Stimulated activated CD8-positive, alpha-beta memory T cell treated with anti-CD3 and anti-CD28 coated beads, Interleukin-7, amount 100 ng/mL, for 48 hours (primary cell): ENCODE results near the gene CNNM4.

Experiments used
- DNase-seq, 2 donors: peaks; one replicate each; pipeline ENCODE4 v3.0.0-alpha.2; 2020; ENCODE audit warnings: low read depth in 1 of 2; ENCODE audit errors: extremely low read depth in 1 of 2

The CNNM4 gene

DNA sequence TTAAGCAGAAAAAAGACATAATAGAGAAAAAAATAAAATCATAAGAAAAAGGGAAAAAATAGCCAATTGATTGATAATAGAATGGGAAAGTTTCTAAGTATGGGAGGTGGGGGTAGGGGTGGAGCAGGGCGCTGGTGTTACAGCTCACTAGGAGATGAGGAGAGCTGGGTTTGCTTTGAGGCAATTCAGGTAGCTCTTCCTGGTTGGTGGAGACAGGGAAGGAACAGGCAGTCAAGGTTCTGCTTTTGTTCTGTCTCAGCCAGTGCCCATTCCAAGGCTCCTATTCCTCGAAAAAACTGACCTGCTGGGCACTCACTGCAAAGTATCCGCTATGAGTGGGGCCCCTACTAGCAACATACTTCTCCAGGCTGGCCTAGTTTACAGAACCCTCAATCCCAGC is 1.7 kb upstream of the CNNM4 start:
- DNase-seq, result no peak

- no peak for DNase-seq
Observed at GRCh38 chr2:96759548-96759947, 1.2 kb upstream of the CNNM4 start.

DNA sequence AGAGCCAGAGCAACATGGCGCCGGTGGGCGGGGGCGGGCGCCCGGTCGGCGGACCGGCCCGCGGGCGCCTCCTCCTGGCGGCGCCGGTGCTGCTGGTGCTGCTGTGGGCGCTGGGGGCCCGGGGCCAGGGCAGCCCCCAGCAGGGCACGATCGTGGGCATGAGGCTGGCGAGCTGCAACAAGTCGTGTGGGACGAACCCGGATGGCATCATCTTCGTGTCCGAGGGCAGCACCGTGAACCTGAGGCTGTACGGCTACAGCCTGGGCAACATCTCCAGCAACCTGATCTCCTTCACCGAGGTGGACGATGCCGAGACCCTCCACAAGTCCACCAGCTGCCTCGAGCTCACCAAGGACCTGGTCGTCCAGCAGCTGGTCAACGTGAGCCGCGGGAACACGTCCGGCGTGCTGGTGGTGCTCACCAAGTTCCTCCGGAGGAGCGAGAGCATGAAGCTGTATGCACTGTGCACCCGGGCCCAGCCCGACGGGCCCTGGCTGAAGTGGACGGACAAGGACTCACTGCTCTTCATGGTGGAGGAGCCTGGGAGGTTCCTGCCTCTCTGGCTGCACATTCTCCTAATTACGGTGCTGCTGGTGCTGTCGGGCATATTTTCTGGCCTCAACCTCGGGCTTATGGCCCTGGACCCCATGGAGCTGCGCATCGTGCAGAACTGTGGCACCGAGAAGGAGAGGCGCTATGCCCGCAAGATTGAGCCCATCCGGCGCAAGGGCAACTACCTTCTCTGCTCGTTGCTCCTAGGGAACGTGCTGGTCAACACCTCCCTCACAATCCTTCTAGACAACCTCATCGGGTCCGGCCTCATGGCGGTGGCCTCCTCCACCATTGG is 507 bp downstream of the CNNM4 start:
- DNase-seq, result no peak

DNA sequence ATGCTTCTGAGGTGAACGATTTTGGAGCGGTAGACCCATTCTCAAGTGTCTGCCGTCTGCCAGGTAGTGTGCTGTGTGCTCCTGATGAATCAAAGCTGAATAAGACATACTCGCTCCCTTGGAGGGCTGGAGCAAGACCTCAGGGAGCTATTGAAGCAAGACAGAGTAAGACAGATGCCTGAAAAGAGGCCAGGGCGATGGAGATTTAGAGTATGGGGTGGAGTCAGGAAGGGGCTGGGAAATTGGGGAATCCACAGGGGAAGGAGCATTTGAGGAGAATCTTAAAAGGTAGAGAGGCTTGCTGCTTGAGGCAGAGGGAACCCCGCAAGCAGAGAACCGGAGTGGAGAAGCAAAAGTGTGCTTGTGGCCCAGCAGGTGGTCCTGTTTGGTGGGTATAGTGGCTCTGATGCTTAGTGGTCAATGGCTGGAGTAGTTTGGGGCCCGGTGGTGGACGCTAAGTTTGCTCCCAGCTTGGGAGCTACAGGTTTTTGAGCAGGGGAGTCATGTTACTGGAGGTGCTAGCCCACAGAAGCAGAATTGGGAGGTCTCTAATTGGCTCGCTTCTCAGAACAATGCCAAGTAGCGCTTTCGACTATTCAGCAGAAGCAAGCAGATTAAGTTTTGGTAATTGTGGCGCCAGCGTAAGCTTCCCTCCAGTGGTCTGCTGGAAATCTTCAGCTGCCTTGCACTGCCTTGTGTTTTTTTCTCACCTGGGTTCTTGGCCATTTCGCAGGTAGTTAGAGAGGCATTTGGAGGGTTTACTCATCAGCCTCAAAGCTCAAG is 2.0 kb downstream of the CNNM4 start:
- DNase-seq, result no peak

DNA sequence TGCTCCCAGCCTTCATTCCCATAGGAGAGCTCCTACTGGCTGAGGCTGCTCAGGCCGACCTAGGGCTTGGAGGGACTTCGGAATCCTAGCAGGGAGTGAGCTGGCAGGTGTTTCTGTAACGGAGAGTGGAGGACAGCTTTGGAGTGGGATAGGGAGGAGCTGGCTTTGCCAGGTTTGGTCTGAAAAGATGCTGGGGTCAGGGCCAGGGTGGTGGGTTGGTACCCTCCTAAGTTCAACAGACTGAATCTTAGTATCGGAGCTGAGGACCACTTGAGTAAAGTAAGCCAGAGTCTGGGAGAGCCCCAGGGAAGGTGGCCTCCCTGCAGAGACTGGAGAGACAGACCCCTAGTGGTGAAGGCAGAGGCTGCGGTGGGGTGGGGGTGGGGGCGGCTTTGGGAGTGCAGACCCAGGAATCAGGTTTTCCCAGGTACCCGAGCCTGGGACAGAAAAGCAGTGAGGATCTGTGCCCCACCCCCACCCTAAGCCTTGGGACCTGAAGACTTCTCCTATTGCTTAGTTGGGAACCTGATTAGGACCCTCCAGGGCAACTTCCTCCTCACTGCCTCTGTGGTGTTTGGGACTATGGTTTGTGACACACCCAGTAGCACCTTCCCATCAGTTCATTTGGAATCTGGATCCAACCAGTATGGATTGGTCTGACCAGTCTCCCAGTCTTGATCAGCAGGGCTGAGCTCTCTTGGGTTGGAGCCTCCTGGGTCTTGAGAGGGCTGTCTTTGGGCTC is 3.0 kb downstream of the CNNM4 start:
- no peak for DNase-seq

DNA sequence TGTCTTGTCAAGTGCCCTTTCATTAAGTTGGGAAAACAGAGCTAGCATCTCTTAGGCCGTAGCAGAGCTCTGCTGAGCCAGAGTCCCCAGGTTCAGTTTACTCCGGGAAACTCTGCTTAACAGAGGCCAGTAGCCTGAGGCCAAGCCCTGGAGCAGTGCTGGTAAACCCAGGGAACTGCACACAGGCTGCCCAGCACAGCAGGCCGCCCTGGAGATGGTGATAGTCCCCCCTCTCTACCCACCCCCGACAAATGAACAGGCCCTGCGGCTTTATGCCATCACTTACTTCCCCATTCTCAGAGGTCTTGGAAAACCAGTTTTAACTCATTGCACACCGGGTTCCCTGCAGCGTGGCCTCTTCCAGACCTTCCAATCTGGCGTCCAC is 3.5 kb downstream of the CNNM4 start:
- no peak for DNase-seq

DNA sequence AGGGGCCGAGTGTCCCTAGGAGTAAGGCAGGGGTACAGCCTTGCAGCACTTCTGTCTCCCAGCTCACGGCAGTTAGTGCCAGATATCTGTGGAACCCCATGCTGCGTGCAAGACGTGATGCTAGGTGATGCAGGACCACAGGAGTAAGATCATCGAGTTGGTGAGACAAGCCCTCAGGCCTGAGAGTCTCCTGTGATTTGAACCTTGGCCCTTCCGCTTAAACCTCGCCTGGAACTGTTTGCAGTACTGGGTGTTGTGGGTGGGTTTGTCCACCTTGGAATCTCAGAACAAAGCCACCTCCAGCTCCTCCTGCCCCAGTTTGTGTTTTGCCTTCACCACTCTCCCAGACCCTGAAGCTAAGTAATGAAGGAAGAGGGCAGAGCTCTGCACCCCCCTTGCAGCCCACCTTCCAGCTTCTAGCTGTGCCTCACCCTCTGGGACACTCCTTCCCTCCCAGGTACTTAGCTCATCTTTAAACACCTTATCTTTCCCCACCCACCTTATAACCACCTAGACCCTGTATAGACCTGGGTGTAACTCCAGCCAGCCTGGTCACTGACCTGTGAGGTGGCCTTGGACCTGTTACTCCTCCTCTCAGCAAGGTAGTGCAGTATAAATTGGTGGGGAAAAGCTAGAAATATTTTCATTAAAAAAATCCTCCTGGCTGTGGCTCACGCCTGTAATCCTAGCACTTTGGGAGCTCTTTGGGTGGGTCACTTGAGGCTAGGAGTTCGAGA is 6.6 kb downstream of the CNNM4 start:
- no peak for DNase-seq

DNA sequence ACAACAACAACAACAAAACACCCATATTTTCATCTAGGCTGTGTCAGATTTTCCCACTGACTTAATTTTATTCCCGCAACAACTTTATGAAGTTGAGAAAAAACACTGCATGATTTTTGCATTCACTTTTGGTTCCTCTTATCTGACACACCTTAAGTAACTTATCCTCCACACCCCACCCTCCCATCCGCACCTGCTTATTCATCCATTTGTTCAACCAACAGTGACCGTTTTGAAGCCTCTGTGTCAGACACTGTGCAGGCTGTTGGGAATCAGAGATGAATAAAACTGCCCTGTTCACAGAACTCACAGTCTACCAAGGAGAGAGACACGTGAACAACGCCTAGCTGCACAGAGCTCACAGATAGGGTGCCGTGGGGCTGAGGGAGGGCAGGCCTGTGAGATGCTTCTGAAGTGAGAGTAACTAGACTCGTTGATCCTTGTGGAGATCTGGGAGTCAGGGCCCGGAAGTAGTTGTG is 7.4 kb downstream of the CNNM4 start:
- no peak for DNase-seq

DNA sequence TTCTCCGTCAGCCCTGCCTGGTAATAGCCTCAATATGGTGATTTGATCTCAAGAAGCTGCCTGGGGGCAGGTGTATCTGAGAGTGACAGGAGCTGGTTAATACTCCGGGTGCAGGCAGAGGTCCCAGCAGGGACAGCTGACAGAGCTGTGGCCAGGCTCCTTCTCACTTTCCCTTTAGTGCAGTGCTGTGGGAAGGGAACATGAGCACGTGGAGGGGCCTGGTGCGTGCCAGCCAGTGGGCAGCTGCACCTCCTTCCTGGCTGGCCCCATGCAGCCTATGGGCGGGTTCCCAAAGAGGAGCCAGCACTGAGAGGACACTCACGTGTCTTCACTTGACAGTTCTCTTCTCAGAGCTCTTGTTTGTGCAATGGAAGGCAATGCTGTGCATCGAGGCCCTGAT is 9.1 kb downstream of the CNNM4 start:
- no peak for DNase-seq

DNA sequence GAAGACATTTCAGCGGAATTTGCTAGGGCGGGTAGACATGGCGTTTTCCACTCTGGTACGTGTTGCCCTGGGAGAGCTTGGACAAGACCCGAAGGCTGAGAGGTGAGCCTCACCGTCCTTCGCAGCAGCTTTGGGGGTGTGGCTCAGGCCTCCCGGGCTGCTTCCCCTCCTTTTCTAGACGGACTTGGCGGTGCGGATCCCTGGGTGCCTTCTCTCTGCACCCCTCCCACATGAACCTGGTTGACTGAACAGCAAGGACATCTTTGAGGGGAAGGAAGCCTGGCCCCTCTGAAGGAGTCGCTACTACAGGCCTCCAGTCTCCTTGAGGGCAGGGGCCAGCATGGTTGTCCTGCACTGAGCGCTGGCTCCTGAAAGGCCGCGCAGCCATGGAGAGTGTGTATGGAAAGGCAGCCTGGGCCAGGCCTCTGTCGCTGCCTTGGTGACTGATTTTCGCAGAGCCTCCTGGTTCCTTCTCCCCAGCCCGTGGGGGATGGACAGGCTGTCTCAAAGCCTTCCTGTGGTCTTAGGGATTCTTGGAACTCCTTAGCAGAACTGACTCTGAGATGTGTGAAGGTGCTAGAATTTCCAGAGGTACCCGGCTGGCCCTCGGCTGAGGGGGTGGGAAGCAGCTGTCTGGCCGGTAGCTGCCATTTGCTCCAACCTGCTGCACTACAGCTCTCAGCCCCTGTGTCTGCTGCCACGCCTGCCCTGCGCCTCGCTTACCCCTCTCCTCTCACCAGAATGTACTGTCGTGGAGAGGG is 9.9 kb downstream of the CNNM4 start:
- DNase-seq, result no peak

GRCh38 chr2:96771796-96772618 is 11.3 kb downstream of the CNNM4 start:
- no peak for DNase-seq

DNA sequence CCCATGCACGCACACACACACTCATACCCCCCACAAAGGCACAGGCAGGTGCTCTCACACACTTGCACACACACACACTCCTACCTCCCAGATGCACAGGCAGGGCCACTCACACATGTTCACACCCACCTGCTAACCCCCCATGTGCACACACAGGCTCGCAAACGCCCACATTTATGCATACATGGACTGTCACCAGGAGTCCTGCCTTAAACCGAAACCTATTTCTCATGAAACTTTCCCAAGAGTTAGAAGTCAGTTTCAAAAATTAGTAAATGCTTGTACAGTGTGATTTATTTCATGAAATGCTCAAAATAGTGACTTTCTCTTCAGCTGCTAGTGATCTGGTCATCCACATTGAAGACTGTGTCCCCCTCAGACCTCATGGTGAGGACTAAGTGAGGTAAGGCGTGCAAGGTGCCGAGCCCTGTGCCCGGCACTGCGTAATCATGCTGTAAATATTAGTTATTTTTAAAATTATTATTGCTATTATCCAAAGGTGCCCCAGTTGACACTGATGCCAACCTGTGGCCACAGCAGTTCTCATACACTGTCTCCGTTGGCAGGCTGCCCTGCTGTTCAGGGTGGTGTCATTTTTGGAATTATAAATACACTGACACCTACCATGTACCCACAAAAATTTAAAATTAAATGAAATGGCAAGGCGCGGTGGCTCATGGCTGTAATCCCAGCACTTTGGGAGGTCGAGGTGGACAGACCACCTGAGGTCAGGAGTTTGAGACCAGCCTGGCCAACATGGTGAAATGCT is 12.4 kb downstream of the CNNM4 start:
- DNase-seq, result peak in 1 of 2 donors; percentile 24

GRCh38 chr2:96773922-96774321 is 13.2 kb downstream of the CNNM4 start:
- no peak for DNase-seq

DNA sequence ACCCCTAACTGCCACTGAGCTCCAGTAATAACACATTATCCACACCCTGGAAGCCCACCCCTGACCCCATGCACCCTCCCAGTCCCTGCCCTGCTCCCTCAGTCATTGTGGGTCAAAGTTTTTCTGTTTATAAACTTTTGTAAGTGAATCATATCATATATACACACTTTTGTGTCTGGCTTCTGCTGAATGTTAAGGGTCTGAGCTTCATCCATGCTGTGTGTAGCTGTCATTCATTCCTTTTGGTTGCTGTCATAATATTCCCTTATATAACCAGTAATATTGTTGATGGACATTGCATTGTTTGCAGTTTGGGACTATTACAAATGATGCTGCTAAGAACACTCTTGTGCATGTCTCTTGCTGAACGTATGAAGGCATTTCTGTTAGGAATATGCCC is 14.5 kb downstream of the CNNM4 start:
- DNase-seq, result no peak

GRCh38 chr2:96783388-96783787 is 22.7 kb downstream of the CNNM4 start:
- no peak for DNase-seq

DNA sequence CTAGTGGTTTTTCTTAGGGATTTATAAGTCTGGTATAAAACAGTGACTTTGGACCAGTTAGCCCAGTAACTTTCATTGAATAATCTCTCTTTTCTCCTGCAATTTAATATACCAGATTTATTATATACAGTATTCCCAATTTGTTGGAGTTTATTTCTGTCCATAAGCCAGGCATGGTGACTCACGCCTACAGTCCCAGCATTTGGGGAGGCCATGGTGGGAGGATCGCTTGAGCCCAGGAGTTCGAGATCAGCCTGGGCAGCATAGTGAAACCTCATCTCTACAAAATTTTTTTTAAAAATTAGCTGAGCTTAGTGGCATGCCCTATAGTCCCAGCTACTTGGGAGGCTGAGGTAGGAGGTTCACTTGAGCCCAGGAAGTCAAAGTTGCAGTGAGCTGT is 26.7 kb downstream of the CNNM4 start:
- no peak for DNase-seq

DNA sequence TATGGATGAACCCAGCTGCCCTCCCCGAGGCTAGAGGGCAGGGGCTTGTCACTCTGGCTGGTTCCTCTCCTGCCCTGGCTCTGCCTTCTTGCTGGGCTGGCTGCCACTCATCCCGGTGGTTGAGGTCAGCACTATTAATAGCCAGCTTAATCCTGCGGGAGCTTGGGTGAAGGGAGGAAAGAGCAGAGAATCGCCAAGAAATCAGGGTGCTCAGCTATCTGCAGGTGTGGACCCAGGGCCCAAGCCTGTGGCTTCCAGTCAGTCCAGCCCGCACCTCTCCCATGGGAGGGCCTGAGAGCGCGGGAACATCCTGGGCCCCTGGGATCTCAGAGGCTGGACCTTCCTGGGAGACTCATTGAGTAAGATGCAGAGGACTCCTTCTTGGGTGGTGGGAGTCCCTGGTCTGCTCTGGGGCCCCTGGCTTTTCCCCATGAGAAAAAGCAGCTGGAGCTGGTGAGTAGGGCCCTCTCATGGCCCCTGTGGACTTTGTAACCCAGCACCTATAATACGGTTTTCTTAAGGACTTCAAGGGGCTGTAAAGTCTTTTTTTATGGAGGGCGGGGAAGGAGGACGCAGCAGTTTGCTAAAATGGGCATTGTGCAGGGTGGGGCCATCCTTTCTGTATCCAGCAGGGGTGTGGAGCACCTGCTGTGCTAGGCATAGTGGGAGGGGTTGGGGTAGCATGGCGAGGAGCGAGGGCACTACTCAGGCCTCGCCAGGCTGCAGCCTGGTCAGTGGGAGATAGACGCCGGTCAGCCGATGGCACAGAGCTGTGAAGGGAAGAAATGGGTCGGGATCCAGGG is 27.9 kb downstream of the CNNM4 start:
- no peak for DNase-seq

- DNase-seq, result no peak
Observed at GRCh38 chr2:96789245-96789617, 28.5 kb downstream of the CNNM4 start.
